Measurements from ENCODE around the gene CORIN. TPM values are rescaled to one million over a fixed set of nuclear protein-coding genes. Genes with fewer than 3 reads are reported as not detected.

Gene CORIN
- total RNA-seq, 1 experiment from 2014 or later: 3.5 TPM

GRCh38 chr4:47824840-47825239, 13.0 kb downstream of the CORIN start:
- no peak overlapping the region for H3K4me2 ChIP-seq (ENCODE audit: low read length)
- CTCF ChIA-PET: no interaction called here
- no peak overlapping the region for H2AFZ ChIP-seq (ENCODE audit: low read depth, low read length, poor library complexity, severe bottlenecking)
- POLR2A ChIA-PET: no interaction called here
- H4K20me1 ChIP-seq (ENCODE audit: insufficient read depth): no peaks in the 10 kb centered on the region
- no peaks in the 10 kb centered on the region for H3K79me2 ChIP-seq (ENCODE audit: insufficient read depth, low read length)
- H3K4me3 ChIP-seq (replicated peaks in 1 of 2; ENCODE audit: low read depth in 1 of 2, low read length in 2 of 2): no peak overlapping the region
- H3K4me1 ChIP-seq (ENCODE audit: control insufficient read depth in 1 of 2, insufficient read depth in 2 of 2, low read length in 2 of 2): no peaks in the 10 kb centered on the region
- no peaks in the 10 kb centered on the region for H3K9me2 ChIP-seq (ENCODE audit: insufficient read depth)
- intact Hi-C loops (cut with micrococcal nuclease): no loop called here
- DNase-seq (ENCODE audit: low read depth, low spot score): no peak
- no TSS peak for BruUV-seq (replicated peaks)
- TF ChIP-seq SIN3A (IDR thresholded peaks at IDR 0.05; ENCODE audit: low read depth): no peak
- TF ChIP-seq EZH2phosphoT487 (IDR thresholded peaks at IDR 0.05; ENCODE audit: borderline replicate concordance): no peak
- TF ChIP-seq FOSL1 (IDR thresholded peaks at IDR 0.05; ENCODE audit: low read depth): no peak
- no peak for TF ChIP-seq SP1 (IDR thresholded peaks at IDR 0.05; ENCODE audit: low read depth)
- TF ChIP-seq CBX3 (IDR thresholded peaks at IDR 0.05; ENCODE audit: low read depth): no peak
- TF ChIP-seq, protein P1, sequence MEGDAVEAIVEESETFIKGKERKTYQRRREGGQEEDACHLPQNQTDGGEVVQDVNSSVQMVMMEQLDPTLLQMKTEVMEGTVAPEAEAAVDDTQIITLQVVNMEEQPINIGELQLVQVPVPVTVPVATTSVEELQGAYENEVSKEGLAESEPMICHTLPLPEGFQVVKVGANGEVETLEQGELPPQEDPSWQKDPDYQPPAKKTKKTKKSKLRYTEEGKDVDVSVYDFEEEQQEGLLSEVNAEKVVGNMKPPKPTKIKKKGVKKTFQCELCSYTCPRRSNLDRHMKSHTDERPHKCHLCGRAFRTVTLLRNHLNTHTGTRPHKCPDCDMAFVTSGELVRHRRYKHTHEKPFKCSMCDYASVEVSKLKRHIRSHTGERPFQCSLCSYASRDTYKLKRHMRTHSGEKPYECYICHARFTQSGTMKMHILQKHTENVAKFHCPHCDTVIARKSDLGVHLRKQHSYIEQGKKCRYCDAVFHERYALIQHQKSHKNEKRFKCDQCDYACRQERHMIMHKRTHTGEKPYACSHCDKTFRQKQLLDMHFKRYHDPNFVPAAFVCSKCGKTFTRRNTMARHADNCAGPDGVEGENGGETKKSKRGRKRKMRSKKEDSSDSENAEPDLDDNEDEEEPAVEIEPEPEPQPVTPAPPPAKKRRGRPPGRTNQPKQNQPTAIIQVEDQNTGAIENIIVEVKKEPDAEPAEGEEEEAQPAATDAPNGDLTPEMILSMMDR (IDR thresholded peaks at IDR 0.05 in 2 of 3, conservative IDR thresholded peaks at IDR 0.05 in 1 of 3; ENCODE audit: borderline replicate concordance in 1 of 3, insufficient read depth in 1 of 3, low read depth in 2 of 3, low read length in 2 of 3): no peak
- no peak for TF ChIP-seq ZNF274 (IDR thresholded peaks at IDR 0.05; ENCODE audit: low read depth, low read length)
- no peak for TF ChIP-seq ZFX (IDR thresholded peaks at IDR 0.05)
- TF ChIP-seq YY1 (IDR thresholded peaks at IDR 0.05; ENCODE audit: extremely low read depth, insufficient replicate concordance, low read depth, low read length): no peak
- no peak for TF ChIP-seq SRF (IDR thresholded peaks at IDR 0.05; ENCODE audit: low read depth)
- TF ChIP-seq, protein P2, sequence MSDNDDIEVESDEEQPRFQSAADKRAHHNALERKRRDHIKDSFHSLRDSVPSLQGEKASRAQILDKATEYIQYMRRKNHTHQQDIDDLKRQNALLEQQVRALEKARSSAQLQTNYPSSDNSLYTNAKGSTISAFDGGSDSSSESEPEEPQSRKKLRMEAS (IDR thresholded peaks at IDR 0.05): no peak
- TF ChIP-seq EGR1 (IDR thresholded peaks at IDR 0.05; ENCODE audit: low read depth): no peak
- TF ChIP-seq ELF1 (IDR thresholded peaks at IDR 0.05; ENCODE audit: borderline replicate concordance, low read depth): no peak
- no peaks in the 10 kb centered on the region for H3K36me3 ChIP-seq (ENCODE audit: control insufficient read depth in 1 of 2, insufficient read depth in 2 of 2, low read length in 2 of 2)
- H3K9me3 ChIP-seq (ENCODE audit: control insufficient read depth in 1 of 2, insufficient read depth in 1 of 2, low read depth in 1 of 2, low read length in 2 of 2): no peaks in the 10 kb centered on the region
- H3K27ac ChIP-seq (ENCODE audit: low read depth, low read length): no peak overlapping the region
- RAD21 ChIA-PET (ENCODE audit: low non-redundant PET in 1 of 2, low total read pairs in 2 of 2, uncharacterized antibody in 2 of 2, unreplicated experiment in 2 of 2): no interaction called here
- no peaks in the 10 kb centered on the region for H3K27me3 ChIP-seq (ENCODE audit: insufficient read depth, low read length)
- H3K9ac ChIP-seq (ENCODE audit: low read length): no peak overlapping the region
- no peak for ATAC-seq

All from HCT116 (cell line).